ENCODE results near the gene CHST11. TPM values are rescaled to one million over a fixed set of nuclear protein-coding genes. Genes with fewer than 3 reads are reported as not detected.

The CHST11 gene
- total and polyA plus RNA-seq, 9 of the 15 experiments (the other 6 are each of a cell fraction or from before 2014, with no cell fraction given), result 2.3 to 38.7 (median 15.0) TPM

GRCh38 chr12:104668274-104668718 is 211.5 kb downstream of the CHST11 start:
- Histone ChIP-seq H3K79me2 (ENCODE audit: control insufficient read depth, insufficient read depth, low read length) (peaks cover 25% of the 10 kb centered on the region), H2AFZ (ENCODE audit: low read depth, low read length) (no peak overlapping the region), H3K27me3 (ENCODE audit: control insufficient read depth in 2 of 2, insufficient read depth in 2 of 2, low read length in 2 of 2) (no peaks in the 10 kb centered on the region), H3K4me3 (no peak overlapping the region), H3K36me3 (ENCODE audit: control insufficient read depth, insufficient read depth, low read length) (peaks cover 7% of the 10 kb centered on the region; the same call in 1 of the 3 replicates), H3K4me1 (replicated peaks in 1 of 2; ENCODE audit: control insufficient read depth in 2 of 2, insufficient read depth in 2 of 2, low read length in 2 of 2) (peaks cover 30 to 41% of the 10 kb centered on the region in 2 experiments; a peak in 4 of 5 replicates), H4K20me1 (replicated peaks; ENCODE audit: control insufficient read depth, insufficient read depth, low read length) (peaks cover 11% of the 10 kb centered on the region; the same call in 1 of the 2 replicates), H3K9me3 (replicated peaks; ENCODE audit: control insufficient read depth, insufficient read depth, low read depth, low read length) (no peaks in the 10 kb centered on the region), H3K27ac (ENCODE audit: extremely low read depth, low read depth, low read length) (no peak overlapping the region; the same call in 2 of the 3 replicates), H3K4me2 (ENCODE audit: insufficient read depth, low read length) (peak overlapping the region; percentile 13; the same call in 1 of the 2 replicates), H3K9me1 (ENCODE audit: control insufficient read depth, insufficient read depth, low read length) (no peaks in the 10 kb centered on the region), H3K9ac (ENCODE audit: insufficient read depth in 1 of 2, low read depth in 2 of 2, low read length in 2 of 2) (peak overlapping the region in 1 of 2 experiments; percentile 24; a peak in 1 of 4 replicates)
- POLR2A ChIA-PET, result interaction anchor here (0.6 kb wide), 1 partner anchor 26 kb away, joined by 3 read pairs; no protein-coding TSS in a partner anchor
- no TSS peak for BruUV-seq (replicated peaks)
- peak; percentile 59 for FAIRE-seq
- 27% methylated on average over 10 of the region's 11 CpGs for WGBS (ENCODE audit: insufficient coverage, low coverage, missing lambda C conversion rate)
- no peak for ATAC-seq
- peak in 2 of 4 experiments; percentile 19 to 38 for DNase-seq (ENCODE audit: extremely low read depth in 1 of 4, low spot score in 3 of 4)
- no peak for TF ChIP-seq KDM1A (IDR thresholded peaks at IDR 0.05)
- no peak for TF ChIP-seq HNRNPL (IDR thresholded peaks at IDR 0.05; ENCODE audit: low read depth, low read length)
- 0 out of 2 replicates have a peak, but pooled peaks have one; percentile 14 for TF ChIP-seq BHLHE40 (IDR thresholded peaks at IDR 0.05; ENCODE audit: low read length)
- no peak for TF ChIP-seq RAD21 (CRISPR knock-in tag; conservative IDR thresholded peaks at IDR 0.05 in 1 of 2, IDR thresholded peaks at IDR 0.05 in 1 of 2)
- TF ChIP-seq ZFP91 (CRISPR knock-in tag; IDR thresholded peaks at IDR 0.05), result no peak
- TF ChIP-seq FOXA3 (CRISPR knock-in tag; conservative IDR thresholded peaks at IDR 0.05 in 1 of 2, IDR thresholded peaks at IDR 0.05 in 1 of 2), result peak; percentile 51 to 70; a peak in 3 of 4 replicates
- peak; percentile 78; the same call in 1 of the 2 replicates for TF ChIP-seq ZKSCAN8 (CRISPR knock-in tag; IDR thresholded peaks at IDR 0.05)
- peak; percentile 54; the same call in 1 of the 2 replicates for TF ChIP-seq TFAP4 (CRISPR knock-in tag; IDR thresholded peaks at IDR 0.05; ENCODE audit: borderline replicate concordance)
- TF ChIP-seq RCOR1 (IDR thresholded peaks at IDR 0.05; ENCODE audit: borderline replicate concordance in 1 of 2, low read depth in 2 of 2, low read length in 2 of 2), result peak in 1 of 2 experiments; percentile 8; a peak in 1 of 4 replicates
- TF ChIP-seq FOXP1 (CRISPR knock-in tag; IDR thresholded peaks at IDR 0.05), result no peak
- in situ Hi-C loops (cut with MboI) (loop anchor here (10.0 kb wide), 1 partner anchor 283 kb away; no protein-coding TSS in a partner anchor), intact Hi-C loops (cut with micrococcal nuclease) (loop anchor here (5.0 to 10.0 kb wide), 3 partner anchors 157 to 286 kb away; partner anchors contain the start of gene CHST11)
- CTCF ChIA-PET (ENCODE audit: low intra/inter-chr PET ratio), result interaction anchor here (1.5 kb wide), 1 partner anchor 287 kb away, joined by 3 read pairs; no protein-coding TSS in a partner anchor
